RWPE2 (cell line): ENCODE measurements around the gene PTTG1IP.
A peak's percentile ranks its signal among the peaks of the same experiment; 100 is the strongest.

Experiments used
- ATAC-seq: fragments of 200-7000 bp; cut with Tn5 transposase; 3 replicates; pipeline ENCODE4 v1.9.1; 2021; ENCODE audit warnings: low read depth
- DNase-seq: peaks from one replicate; pipeline ENCODE4 v3.0.0-alpha.2; 2020; ENCODE audit warnings: low spot score
- H3K27ac ChIP-seq: fragments of 450-650 bp; 2 replicates; pipeline ENCODE4 v1.5.1; 2017; ENCODE audit warnings: mild to moderate bottlenecking; ENCODE audit not compliant: poor library complexity, severe bottlenecking
- H3K27me3 ChIP-seq: fragments of 250-450 bp; sonication (Bioruptor Pico); 2 replicates; pipeline ENCODE4 v1.5.1; 2021; ENCODE audit warnings: mild to moderate bottlenecking, moderate library complexity; ENCODE audit not compliant: insufficient read depth, poor library complexity, severe bottlenecking
- H3K36me3 ChIP-seq: fragments of 250-450 bp; sonication (Bioruptor Pico); 2 replicates; pipeline ENCODE4 v1.5.1; 2020; ENCODE audit warnings: low read depth, mild to moderate bottlenecking, moderate library complexity
- H3K4me1 ChIP-seq: fragments of 250-450 bp; sonication (Bioruptor Pico); 2 replicates; pipeline ENCODE4 v1.5.1; 2021; ENCODE audit warnings: mild to moderate bottlenecking, moderate library complexity; ENCODE audit not compliant: insufficient read depth, poor library complexity, severe bottlenecking
- H3K4me3 ChIP-seq: fragments of 250-450 bp; sonication (Bioruptor Pico); 2 replicates; pipeline ENCODE4 v1.5.1; 2021; ENCODE audit warnings: mild to moderate bottlenecking, moderate library complexity; ENCODE audit not compliant: severe bottlenecking
- H3K9me3 ChIP-seq: fragments of 250-450 bp; sonication (Bioruptor Pico); 2 replicates; pipeline ENCODE4 v1.5.1; 2021; ENCODE audit warnings: mild to moderate bottlenecking, moderate library complexity; ENCODE audit not compliant: severe bottlenecking
- CTCF ChIP-seq: fragments of 450-650 bp; IDR thresholded peaks from one replicate; pipeline ENCODE4 v1.5.1; 2017; ENCODE audit warnings: mild to moderate bottlenecking, moderate library complexity; ENCODE audit not compliant: poor library complexity, severe bottlenecking

PTTG1IP gene

GRCh38 chr21:44869781-44870747 lies 3.4 kb downstream of the PTTG1IP start:
- H3K36me3 ChIP-seq: peaks cover 28% of the 10 kb centered on the region
- H3K4me1 ChIP-seq: peaks cover 51% of the 10 kb centered on the region
- peak; percentile 84 for ATAC-seq
- no peaks in the 10 kb centered on the region for H3K27me3 ChIP-seq
- H3K9me3 ChIP-seq: no peaks in the 10 kb centered on the region
- DNase-seq: peak; percentile 91
- no peak overlapping the region for H3K4me3 ChIP-seq
- peak overlapping the region; percentile 93 for H3K27ac ChIP-seq
- no peak for TF ChIP-seq CTCF

- Histone ChIP-seq H3K4me1 (peaks cover 48% of the 10 kb centered on the region), H3K27me3 (no peaks in the 10 kb centered on the region), H3K27ac (peak overlapping the region; percentile 93), H3K4me3 (no peak overlapping the region), H3K36me3 (peaks cover 41% of the 10 kb centered on the region), H3K9me3 (no peaks in the 10 kb centered on the region)
- no peak for ATAC-seq
- DNase-seq: no peak
- TF ChIP-seq CTCF: no peak
Measured at GRCh38 chr21:44868707-44869106, 4.8 kb downstream of the PTTG1IP start.

- no peak for TF ChIP-seq CTCF
- H3K36me3 ChIP-seq: peaks cover 46% of the 10 kb centered on the region
- H3K4me1 ChIP-seq: peaks cover 48% of the 10 kb centered on the region
- no peak overlapping the region for H3K4me3 ChIP-seq
- ATAC-seq (no peak), DNase-seq (no peak)
- no peaks in the 10 kb centered on the region for H3K27me3 ChIP-seq
- H3K9me3 ChIP-seq: no peaks in the 10 kb centered on the region
- H3K27ac ChIP-seq: peak overlapping the region; percentile 93
Measured at GRCh38 chr21:44867999-44868700, 5.3 kb downstream of the PTTG1IP start.

- Histone ChIP-seq H3K4me1 (peaks cover 48% of the 10 kb centered on the region), H3K36me3 (peaks cover 50% of the 10 kb centered on the region), H3K27me3 (no peaks in the 10 kb centered on the region), H3K4me3 (no peak overlapping the region), H3K27ac (peak overlapping the region; percentile 93), H3K9me3 (no peaks in the 10 kb centered on the region)
- DNase-seq (no peak), ATAC-seq (no peak)
- TF ChIP-seq CTCF: no peak
Measured at GRCh38 chr21:44867464-44867863, 6.0 kb downstream of the PTTG1IP start.
